Keratinocyte (primary cell): ENCODE measurements around the gene USP6. TPM values are rescaled to one million over a fixed set of nuclear protein-coding genes. Genes with fewer than 3 reads are reported as not detected.
"Not testable (repeated sequence)": the region's sequence is repeated elsewhere in the genome, so short reads cannot be mapped to it uniquely, and the experiment has no call there.

ENCODE experiments used
- DNase-seq: peaks from one replicate; pipeline ENCODE4 v3.0.0-alpha.2; 2011; ENCODE audit warnings: low read depth, missing footprints, low spot score
- FAIRE-seq: peaks from 2 replicates; lab custom pipeline; 2011; peaks lifted over from hg19 to GRCh38; lab: Jason Lieb, UNC
- H2AFZ ChIP-seq: 2 replicates; pipeline ENCODE4 v1.6.0; 2012; ENCODE audit warnings: low read length, control low read depth, inconsistent platforms; ENCODE audit not compliant: control insufficient read depth
- H3K27ac ChIP-seq: 2 replicates; pipeline ENCODE4 v1.5.1; 2011; ENCODE audit warnings: low read length; ENCODE audit not compliant: control insufficient read depth, insufficient read depth
- H3K27me3 ChIP-seq: 3 replicates; pipeline ENCODE4 v1.6.0; 2011; ENCODE audit warnings: low read length; ENCODE audit not compliant: control insufficient read depth, insufficient read depth; ENCODE audit errors: extremely low read depth
- H3K36me3 ChIP-seq, 2 experiments: 2 replicates in 1 of 2; 3 replicates in 1 of 2; pipeline ENCODE4 v1.5.1; 2011; ENCODE audit warnings: low read length in 2 of 2, mild to moderate bottlenecking in 1 of 2; ENCODE audit not compliant: control insufficient read depth in 2 of 2, insufficient read depth in 2 of 2; ENCODE audit errors: extremely low read depth in 1 of 2
- H3K4me1 ChIP-seq: 3 replicates; pipeline ENCODE4 v1.5.1; 2011; ENCODE audit warnings: low read length; ENCODE audit not compliant: control insufficient read depth, insufficient read depth; ENCODE audit errors: extremely low read depth
- H3K4me2 ChIP-seq: 3 replicates; pipeline ENCODE4 v1.6.0; 2011; ENCODE audit warnings: low read depth, low read length; ENCODE audit not compliant: control insufficient read depth, insufficient read depth; ENCODE audit errors: extremely low read depth
- H3K4me3 ChIP-seq, 3 experiments: fragments of 200-600 bp in 1 of 3; sonication (generic) in 1 of 3; 2 replicates in 2 of 3; 3 replicates in 1 of 3; pipeline ENCODE4 v1.5.1; 2011 to 2016; ENCODE audit warnings: low read length in 3 of 3, mild to moderate bottlenecking in 3 of 3, control low read depth in 2 of 3, inconsistent platforms in 1 of 3, low read depth in 1 of 3, mixed read lengths in 1 of 3, mixed run types in 1 of 3, moderate library complexity in 1 of 3; ENCODE audit not compliant: control insufficient read depth in 2 of 3, insufficient read depth in 2 of 3; ENCODE audit errors: extremely low read depth in 1 of 3
- H3K79me2 ChIP-seq: 2 replicates; pipeline ENCODE4 v1.6.0; 2012; ENCODE audit warnings: low read length; ENCODE audit not compliant: control insufficient read depth, insufficient read depth
- H3K9ac ChIP-seq: 3 replicates; pipeline ENCODE4 v1.6.0; 2011; ENCODE audit warnings: low read length; ENCODE audit not compliant: control insufficient read depth, insufficient read depth; ENCODE audit errors: extremely low read depth
- H3K9me1 ChIP-seq: 3 replicates; pipeline ENCODE4 v1.6.0; 2011; ENCODE audit warnings: low read length; ENCODE audit not compliant: control insufficient read depth, insufficient read depth; ENCODE audit errors: extremely low read depth
- H3K9me3 ChIP-seq: 2 replicates; pipeline ENCODE4 v1.5.1; 2012; ENCODE audit warnings: low read depth, low read length; ENCODE audit not compliant: control insufficient read depth
- H4K20me1 ChIP-seq: 3 replicates; pipeline ENCODE4 v1.6.0; 2011; ENCODE audit warnings: low read length; ENCODE audit not compliant: control insufficient read depth, insufficient read depth; ENCODE audit errors: extremely low read depth
- EZH2 ChIP-seq: IDR thresholded peaks from one replicate; pipeline ENCODE4 v1.6.1; 2012; ENCODE audit warnings: inconsistent platforms, mild to moderate bottlenecking, low read length, moderate library complexity
- dilution Hi-C: fragments of 300-500 bp; cut with MboI; formaldehyde crosslinking; loops from one replicate; pipeline ENCODE4 v1.7.0; 2020; ENCODE audit warnings: low sequenced_read_pairs; ENCODE audit not compliant: extremely low pct_ligation_motif_present
- polyA plus RNA-seq, 5 experiments: library from polyadenylated mRNA; depleted of rRNA in 3 of 5; stranded (reverse) in 3 of 5; stranded (forward) in 1 of 5; unstranded in 1 of 5; fragments of >200 nt; gene quantifications; 1 replicate in 1 of 5; 2 replicates in 3 of 5; 3 replicates in 1 of 5; pipeline versions ENCODE4 v1.2.1 to v1.2.3, GENCODE V29; 2011 to 2012; ENCODE audit warnings: missing spikeins in 2 of 5, low read depth in 1 of 5, low replicate concordance in 1 of 5
- TF ChIP-seq, protein P1 (sequence below), 3 experiments: IDR thresholded peaks in 1 of 3; conservative IDR thresholded peaks in 1 of 3; optimal IDR thresholded peaks in 1 of 3; 2 replicates in 2 of 3; 3 replicates in 1 of 3; pipeline versions ENCODE3 to v1.5.1; 2011; ENCODE audit warnings: low read length in 3 of 3, mild to moderate bottlenecking in 3 of 3, moderate library complexity in 2 of 3, control low read depth in 1 of 3, inconsistent platforms in 1 of 3; ENCODE audit not compliant: insufficient read depth in 2 of 3; ENCODE audit errors: extremely low read depth in 1 of 3

Gene USP6
- polyA plus RNA-seq, 1 donor (not counting 4 experiments of a cell fraction or from before 2014, with no cell fraction given), result not detected

DNA sequence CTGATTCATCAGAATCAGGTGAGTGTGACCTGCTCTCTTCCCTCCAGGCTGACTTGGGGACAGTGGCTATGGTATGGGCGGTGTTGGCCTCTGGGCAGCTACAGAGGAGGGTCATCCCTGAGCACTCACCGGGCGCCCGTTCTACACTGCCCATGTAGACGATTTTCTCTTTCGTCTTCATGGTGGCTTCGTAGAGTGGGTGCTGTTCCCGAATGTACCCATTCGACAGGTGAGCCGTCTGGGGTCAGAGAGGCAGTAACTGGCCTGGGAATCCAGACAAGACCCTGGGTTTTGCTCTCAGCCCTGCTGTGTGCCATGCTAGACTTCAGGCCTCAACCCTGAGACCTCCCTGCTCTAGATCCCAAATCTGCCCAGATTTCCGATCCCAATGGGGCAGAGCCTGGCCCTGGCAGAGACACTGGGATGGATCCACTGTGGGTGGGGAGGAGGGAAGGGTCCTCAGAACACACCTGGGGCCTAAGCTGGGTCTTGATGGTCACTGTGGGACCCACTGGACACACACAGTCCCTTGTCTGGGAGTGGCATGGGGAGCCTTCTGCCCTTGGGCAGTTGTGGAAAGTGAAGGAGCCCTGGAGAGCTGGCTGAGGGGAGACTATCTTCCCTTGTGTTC, 13.2 kb downstream of the USP6 start:
- Histone ChIP-seq H4K20me1 (no peaks in the 10 kb centered on the region), H3K4me2 (no peak overlapping the region), H3K36me3 (no peaks in the 10 kb centered on the region), H3K79me2 (no peaks in the 10 kb centered on the region), H3K27ac (no peak overlapping the region), H3K9me3 (no peaks in the 10 kb centered on the region), H2AFZ (no peak overlapping the region), H3K9ac (no peak overlapping the region), H3K9me1 (no peaks in the 10 kb centered on the region), H3K4me3 (no peak overlapping the region), H3K4me1 (no peaks in the 10 kb centered on the region), H3K27me3 (peaks cover 6% of the 10 kb centered on the region)
- dilution Hi-C loops, result no loop called here
- DNase-seq (no peak), FAIRE-seq (no peak)
- TF ChIP-seq EZH2, result no peak
- TF ChIP-seq, protein P1, sequence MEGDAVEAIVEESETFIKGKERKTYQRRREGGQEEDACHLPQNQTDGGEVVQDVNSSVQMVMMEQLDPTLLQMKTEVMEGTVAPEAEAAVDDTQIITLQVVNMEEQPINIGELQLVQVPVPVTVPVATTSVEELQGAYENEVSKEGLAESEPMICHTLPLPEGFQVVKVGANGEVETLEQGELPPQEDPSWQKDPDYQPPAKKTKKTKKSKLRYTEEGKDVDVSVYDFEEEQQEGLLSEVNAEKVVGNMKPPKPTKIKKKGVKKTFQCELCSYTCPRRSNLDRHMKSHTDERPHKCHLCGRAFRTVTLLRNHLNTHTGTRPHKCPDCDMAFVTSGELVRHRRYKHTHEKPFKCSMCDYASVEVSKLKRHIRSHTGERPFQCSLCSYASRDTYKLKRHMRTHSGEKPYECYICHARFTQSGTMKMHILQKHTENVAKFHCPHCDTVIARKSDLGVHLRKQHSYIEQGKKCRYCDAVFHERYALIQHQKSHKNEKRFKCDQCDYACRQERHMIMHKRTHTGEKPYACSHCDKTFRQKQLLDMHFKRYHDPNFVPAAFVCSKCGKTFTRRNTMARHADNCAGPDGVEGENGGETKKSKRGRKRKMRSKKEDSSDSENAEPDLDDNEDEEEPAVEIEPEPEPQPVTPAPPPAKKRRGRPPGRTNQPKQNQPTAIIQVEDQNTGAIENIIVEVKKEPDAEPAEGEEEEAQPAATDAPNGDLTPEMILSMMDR (optimal IDR thresholded peaks at IDR 0.05 in 1 of 3, IDR thresholded peaks at IDR 0.05 in 1 of 3, conservative IDR thresholded peaks at IDR 0.05 in 1 of 3; ENCODE audit: extremely low read depth in 1 of 3, insufficient read depth in 2 of 3, low read length in 3 of 3), result no peak

- H3K79me2 ChIP-seq, H3K9ac ChIP-seq, H3K4me1 ChIP-seq, H3K9me1 ChIP-seq, H3K27ac ChIP-seq, H4K20me1 ChIP-seq, H3K27me3 ChIP-seq, DNase-seq, dilution Hi-C loops, FAIRE-seq, H3K4me3 ChIP-seq, H3K4me2 ChIP-seq, H3K9me3 ChIP-seq, H3K36me3 ChIP-seq, H2AFZ ChIP-seq: not testable (repeated sequence)
Measured at GRCh38 chr17:5129770-5130169, 13.9 kb downstream of the USP6 start.

- H3K4me3 ChIP-seq, dilution Hi-C loops, H3K27ac ChIP-seq, H4K20me1 ChIP-seq, H3K27me3 ChIP-seq, FAIRE-seq, H3K36me3 ChIP-seq, H3K79me2 ChIP-seq, H3K9me1 ChIP-seq, H2AFZ ChIP-seq, H3K9ac ChIP-seq, H3K4me2 ChIP-seq, H3K4me1 ChIP-seq, DNase-seq, H3K9me3 ChIP-seq: not testable (repeated sequence)
Measured at GRCh38 chr17:5130261-5130660, 14.4 kb downstream of the USP6 start.

- FAIRE-seq, result not testable (repeated sequence)
Measured at GRCh38 chr17:5130687-5131086, 14.9 kb downstream of the USP6 start.

More at GRCh38 chr17:5130687-5131086, 14.9 kb downstream of the USP6 start:
- dilution Hi-C loops, H3K9ac ChIP-seq, H3K4me3 ChIP-seq, H3K9me1 ChIP-seq, H3K36me3 ChIP-seq, DNase-seq, H3K27ac ChIP-seq, H3K79me2 ChIP-seq, H4K20me1 ChIP-seq, H3K4me1 ChIP-seq, H3K4me2 ChIP-seq, H3K9me3 ChIP-seq, H2AFZ ChIP-seq, H3K27me3 ChIP-seq: not testable (repeated sequence)
